DOHH2 (cell line): Measurements from ENCODE around the gene COL18A1.
"Not testable (repeated sequence)": the region's sequence is repeated elsewhere in the genome, so short reads cannot be mapped to it uniquely, and the experiment has no call there.

Source experiments
- H3F3A ChIP-seq: fragments of 200-600 bp; sonication (generic), shearing (Covaris generic); 2 replicates; pipeline ENCODE4 v1.6.0; 2016; ENCODE audit warnings: antibody characterized with exemption, mild to moderate bottlenecking; ENCODE audit not compliant: control insufficient read depth, insufficient read depth
- H3K27ac ChIP-seq: fragments of 200-600 bp; sonication (generic); 2 replicates; pipeline ENCODE4 v1.5.1; 2014; ENCODE audit warnings: low read depth, mild to moderate bottlenecking, low read length, moderate library complexity
- H3K27me3 ChIP-seq: fragments of 200-600 bp; sonication (generic); 2 replicates; pipeline ENCODE4 v1.6.1; 2014; ENCODE audit warnings: mild to moderate bottlenecking, low read length, mixed read lengths; ENCODE audit not compliant: control insufficient read depth
- H3K36me3 ChIP-seq: fragments of 200-600 bp; sonication (generic); 2 replicates; pipeline ENCODE4 v1.6.1; 2014; ENCODE audit warnings: mild to moderate bottlenecking, low read length, moderate library complexity, mixed read lengths; ENCODE audit not compliant: control insufficient read depth
- H3K4me1 ChIP-seq: fragments of 200-600 bp; sonication (generic); 2 replicates; pipeline ENCODE4 v1.6.1; 2014; ENCODE audit warnings: mild to moderate bottlenecking, low read length, mixed read lengths; ENCODE audit not compliant: control insufficient read depth
- H3K4me2 ChIP-seq: fragments of 200-600 bp; sonication (generic); 2 replicates; pipeline ENCODE4 v1.6.0; 2014; ENCODE audit warnings: mild to moderate bottlenecking, low read length, moderate library complexity
- H3K4me3 ChIP-seq: fragments of 200-600 bp; sonication (generic); 2 replicates; pipeline ENCODE4 v1.5.1; 2014; ENCODE audit warnings: mild to moderate bottlenecking, low read length, mixed read lengths
- H3K79me2 ChIP-seq: fragments of 200-600 bp; sonication (generic); 2 replicates; pipeline ENCODE4 v1.6.1; 2014; ENCODE audit warnings: mild to moderate bottlenecking, low read length, mixed read lengths; ENCODE audit not compliant: control insufficient read depth
- H3K9me2 ChIP-seq: fragments of 200-600 bp; sonication (generic); replicated peaks from 2 replicates; pipeline ENCODE4 v1.6.1; 2014; ENCODE audit warnings: mild to moderate bottlenecking, low read length, mixed read lengths; ENCODE audit not compliant: control insufficient read depth
- H3K9me3 ChIP-seq: fragments of 200-600 bp; sonication (generic); 2 replicates; pipeline ENCODE4 v1.6.1; 2014; ENCODE audit warnings: antibody characterized with exemption, low read length, mixed read lengths; ENCODE audit not compliant: control insufficient read depth, insufficient read depth
- H4K20me1 ChIP-seq: fragments of 200-600 bp; sonication (generic); 2 replicates; pipeline ENCODE4 v1.6.0; 2014; ENCODE audit warnings: low read depth, mild to moderate bottlenecking, antibody characterized with exemption, low read length, moderate library complexity; ENCODE audit not compliant: control insufficient read depth, insufficient read depth
- CTCF ChIP-seq: fragments of 200-600 bp; sonication (generic); IDR thresholded peaks from one replicate; pipeline ENCODE4 v1.5.1; 2014; ENCODE audit warnings: antibody characterized with exemption, mild to moderate bottlenecking, low read depth, low read length; ENCODE audit not compliant: poor library complexity, severe bottlenecking
- EZH2phosphoT487 ChIP-seq: fragments of 200-600 bp; sonication (generic); IDR thresholded peaks from 2 replicates; pipeline ENCODE4 v1.6.1; 2017; ENCODE audit warnings: borderline replicate concordance, mild to moderate bottlenecking, antibody characterized with exemption, low read length, moderate library complexity, mixed read lengths

Gene COL18A1

DNA sequence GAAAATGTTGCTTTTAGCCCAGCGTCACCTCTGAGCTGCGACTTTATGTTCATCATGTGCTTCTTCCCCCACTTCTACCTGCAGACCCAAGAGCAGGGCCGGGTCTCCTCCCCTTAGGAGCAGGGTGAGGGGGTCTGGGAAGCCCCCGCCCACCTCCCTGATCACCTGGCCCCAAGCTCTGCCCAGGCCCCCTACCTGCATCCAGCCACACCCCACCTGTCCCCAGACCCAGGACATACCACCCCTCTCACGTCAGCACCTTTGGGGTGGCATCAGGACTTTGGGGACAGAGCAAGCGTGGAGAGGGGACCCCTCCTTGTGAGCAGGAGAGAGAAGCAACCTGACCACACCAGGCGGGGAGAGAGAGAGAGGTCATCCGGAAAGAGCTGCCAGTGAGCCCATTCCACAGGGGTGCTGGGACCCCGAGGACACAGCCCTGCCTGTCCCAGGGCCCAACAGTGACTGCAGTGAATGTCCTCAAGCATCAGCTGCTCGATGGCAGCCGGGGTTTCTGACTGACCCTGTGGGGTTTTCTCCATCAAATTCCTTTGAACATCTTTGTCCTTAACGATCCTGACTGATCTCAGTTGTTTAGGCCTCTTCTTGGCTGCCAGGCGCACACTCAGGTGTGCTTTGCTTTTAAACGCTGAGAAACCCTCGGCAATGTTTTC, 42.8 kb upstream of the COL18A1 start:
- Histone ChIP-seq H3F3A (no peaks in the 10 kb centered on the region), H3K27ac (no peak overlapping the region), H3K27me3 (no peaks in the 10 kb centered on the region), H3K9me2 (no peaks in the 10 kb centered on the region), H3K79me2 (no peaks in the 10 kb centered on the region), H3K36me3 (no peaks in the 10 kb centered on the region), H3K4me2 (no peak overlapping the region), H3K4me3 (no peak overlapping the region), H3K4me1 (no peaks in the 10 kb centered on the region), H4K20me1 (no peaks in the 10 kb centered on the region), H3K9me3 (no peaks in the 10 kb centered on the region)
- TF ChIP-seq CTCF (no peak), EZH2phosphoT487 (no peak)

GRCh38 chr21:45362748-45363145, 42.2 kb upstream of the COL18A1 start:
- H3K36me3 ChIP-seq, result no peaks in the 10 kb centered on the region

GRCh38 chr21:45363272-45363671, 41.7 kb upstream of the COL18A1 start:
- H3K4me1 ChIP-seq, H3K27me3 ChIP-seq, H4K20me1 ChIP-seq, H3K4me3 ChIP-seq, H3K36me3 ChIP-seq, H3K9me2 ChIP-seq, H3F3A ChIP-seq, H3K4me2 ChIP-seq, H3K9me3 ChIP-seq, H3K79me2 ChIP-seq, H3K27ac ChIP-seq: not testable (repeated sequence)

More at GRCh38 chr21:45362748-45363145, 42.2 kb upstream of the COL18A1 start:
- Histone ChIP-seq H3K79me2 (no peaks in the 10 kb centered on the region), H3K4me2 (no peak overlapping the region), H3K27ac (no peak overlapping the region), H4K20me1 (no peaks in the 10 kb centered on the region), H3K4me3 (no peak overlapping the region), H3K27me3 (no peaks in the 10 kb centered on the region), H3K9me3 (no peaks in the 10 kb centered on the region), H3F3A (no peaks in the 10 kb centered on the region), H3K4me1 (no peaks in the 10 kb centered on the region), H3K9me2 (no peaks in the 10 kb centered on the region)
- TF ChIP-seq CTCF (no peak), EZH2phosphoT487 (no peak)

GRCh38 chr21:45363921-45364467, 41.0 kb upstream of the COL18A1 start:
- Histone ChIP-seq H3K27ac (no peak overlapping the region), H3K4me2 (no peak overlapping the region)
- no peak for TF ChIP-seq EZH2phosphoT487
- no peak for TF ChIP-seq CTCF

More at GRCh38 chr21:45363921-45364467, 41.0 kb upstream of the COL18A1 start:
- Histone ChIP-seq H3K36me3 (no peaks in the 10 kb centered on the region), H3K9me2 (no peaks in the 10 kb centered on the region), H3K4me3 (no peak overlapping the region), H4K20me1 (no peaks in the 10 kb centered on the region), H3K27me3 (no peaks in the 10 kb centered on the region), H3K79me2 (no peaks in the 10 kb centered on the region), H3F3A (no peaks in the 10 kb centered on the region), H3K4me1 (no peaks in the 10 kb centered on the region), H3K9me3 (no peaks in the 10 kb centered on the region)
